ENCODE measurements around the gene RING1.

GRCh38 chr6:33207552-33208090 is 679 bp upstream of the RING1 start:
- TF ChIP-seq, protein P1, sequence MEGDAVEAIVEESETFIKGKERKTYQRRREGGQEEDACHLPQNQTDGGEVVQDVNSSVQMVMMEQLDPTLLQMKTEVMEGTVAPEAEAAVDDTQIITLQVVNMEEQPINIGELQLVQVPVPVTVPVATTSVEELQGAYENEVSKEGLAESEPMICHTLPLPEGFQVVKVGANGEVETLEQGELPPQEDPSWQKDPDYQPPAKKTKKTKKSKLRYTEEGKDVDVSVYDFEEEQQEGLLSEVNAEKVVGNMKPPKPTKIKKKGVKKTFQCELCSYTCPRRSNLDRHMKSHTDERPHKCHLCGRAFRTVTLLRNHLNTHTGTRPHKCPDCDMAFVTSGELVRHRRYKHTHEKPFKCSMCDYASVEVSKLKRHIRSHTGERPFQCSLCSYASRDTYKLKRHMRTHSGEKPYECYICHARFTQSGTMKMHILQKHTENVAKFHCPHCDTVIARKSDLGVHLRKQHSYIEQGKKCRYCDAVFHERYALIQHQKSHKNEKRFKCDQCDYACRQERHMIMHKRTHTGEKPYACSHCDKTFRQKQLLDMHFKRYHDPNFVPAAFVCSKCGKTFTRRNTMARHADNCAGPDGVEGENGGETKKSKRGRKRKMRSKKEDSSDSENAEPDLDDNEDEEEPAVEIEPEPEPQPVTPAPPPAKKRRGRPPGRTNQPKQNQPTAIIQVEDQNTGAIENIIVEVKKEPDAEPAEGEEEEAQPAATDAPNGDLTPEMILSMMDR (IDR thresholded peaks at IDR 0.05; ENCODE audit: poor library complexity) = no peak
- TF ChIP-seq EZH2 (IDR thresholded peaks at IDR 0.05; ENCODE audit: borderline replicate concordance) = no peak
